Iris pigment epithelial cell (primary cell): ENCODE measurements around the gene SLC2A10.

Experiments used
- DNase-seq: peaks from one replicate; pipeline ENCODE4 v3.0.0-alpha.2; 2011; ENCODE audit warnings: low read depth

The SLC2A10 gene

DNA sequence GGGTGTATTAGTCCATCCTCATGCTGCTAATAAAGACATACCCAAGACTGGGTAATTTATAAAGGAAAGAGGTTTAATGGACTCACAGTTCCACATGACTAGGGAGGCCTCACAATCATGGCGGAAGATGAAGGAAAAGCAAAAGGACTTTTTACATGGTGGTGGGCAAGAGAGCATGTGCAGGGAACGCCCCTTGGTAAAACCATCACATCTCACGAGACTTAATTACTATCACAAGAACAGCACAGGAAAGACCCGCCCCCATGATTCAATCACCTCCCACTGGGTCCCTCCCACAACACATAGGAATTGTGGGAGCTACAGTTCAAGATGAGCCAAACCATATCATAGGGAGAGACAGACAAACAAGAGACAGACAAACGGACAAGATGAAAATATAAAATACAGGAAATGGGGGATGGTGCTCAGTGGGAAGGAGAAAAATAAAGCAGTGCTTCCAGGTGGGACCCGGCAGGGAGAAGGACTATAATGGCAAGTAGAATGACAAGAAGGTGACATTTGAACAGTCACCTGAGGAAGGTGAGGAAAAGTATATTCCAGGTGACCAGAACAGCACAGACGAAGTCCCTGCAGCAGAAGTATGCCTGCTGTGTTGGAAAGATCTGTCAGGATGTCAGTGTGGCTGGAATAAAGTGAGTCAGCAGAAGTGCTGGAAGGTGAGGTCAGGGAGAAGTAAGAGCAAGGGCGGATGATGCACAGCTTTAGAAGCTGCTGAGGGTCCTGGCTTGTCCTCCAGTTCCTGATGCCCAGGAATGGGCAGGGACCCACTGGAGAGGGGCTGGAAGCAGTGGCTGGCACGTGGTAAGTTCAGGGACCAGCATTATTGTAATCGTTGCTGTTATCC is 61.1 kb downstream of the SLC2A10 start:
- DNase-seq, result peak; percentile 58

DNA sequence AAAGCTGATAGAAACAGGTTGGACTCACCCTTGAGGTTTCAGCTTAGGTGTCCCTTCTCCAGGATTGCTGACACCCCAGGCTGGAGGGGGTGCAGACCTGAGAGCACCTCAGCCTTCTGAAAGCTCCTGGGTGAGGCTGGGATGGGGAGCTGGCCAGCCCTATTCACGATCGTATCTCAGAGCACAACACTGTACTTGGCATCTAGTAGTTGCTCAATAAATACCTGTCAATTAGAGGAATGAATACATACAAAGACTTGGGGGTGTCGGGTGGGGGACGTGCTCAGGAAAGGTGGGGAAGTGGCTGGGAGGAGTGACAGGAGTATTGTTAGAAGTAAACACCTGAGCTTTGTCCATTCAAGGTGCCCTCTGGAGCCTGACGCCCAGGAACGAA is 61.7 kb downstream of the SLC2A10 start:
- DNase-seq, result no peak

DNA sequence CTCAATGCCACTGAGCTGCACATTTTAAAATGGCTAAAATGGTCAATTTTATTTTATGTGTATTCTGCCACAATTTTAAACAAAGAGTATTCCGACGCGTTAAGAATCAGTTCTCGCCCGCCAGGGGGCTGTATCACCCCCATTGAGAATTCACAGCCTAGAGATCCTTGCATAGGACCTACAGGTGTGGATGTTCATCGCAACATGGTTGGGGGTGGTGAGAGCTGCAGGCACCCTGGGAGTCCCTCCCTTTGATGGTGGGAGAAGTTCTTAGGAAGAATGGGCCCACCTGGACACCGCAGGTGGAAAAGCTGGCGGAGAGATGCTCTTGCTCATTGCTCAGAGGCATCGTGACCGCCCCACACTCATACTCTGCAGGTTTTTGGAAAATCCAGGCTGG is 63.5 kb downstream of the SLC2A10 start:
- no peak for DNase-seq

DNA sequence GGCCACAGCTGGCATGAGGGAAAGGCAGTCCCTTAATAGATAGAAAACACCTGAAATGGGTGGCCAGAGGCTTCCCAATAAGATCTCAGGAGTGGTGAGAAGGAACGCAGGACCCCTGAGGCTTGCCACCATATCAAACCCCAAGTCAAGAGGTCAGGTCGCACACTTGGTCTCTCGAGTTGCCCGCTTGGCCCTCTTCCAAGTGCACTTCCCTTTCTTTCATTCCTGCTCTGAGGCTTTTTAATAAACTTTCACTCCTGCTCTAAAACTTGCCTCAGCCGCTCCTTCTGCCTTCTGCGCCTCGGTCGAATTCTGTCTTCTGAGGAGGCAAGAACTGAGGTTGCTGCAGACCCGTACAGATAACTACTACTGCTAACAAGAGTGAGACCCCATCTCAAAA is 64.2 kb downstream of the SLC2A10 start:
- DNase-seq, result no peak

DNA sequence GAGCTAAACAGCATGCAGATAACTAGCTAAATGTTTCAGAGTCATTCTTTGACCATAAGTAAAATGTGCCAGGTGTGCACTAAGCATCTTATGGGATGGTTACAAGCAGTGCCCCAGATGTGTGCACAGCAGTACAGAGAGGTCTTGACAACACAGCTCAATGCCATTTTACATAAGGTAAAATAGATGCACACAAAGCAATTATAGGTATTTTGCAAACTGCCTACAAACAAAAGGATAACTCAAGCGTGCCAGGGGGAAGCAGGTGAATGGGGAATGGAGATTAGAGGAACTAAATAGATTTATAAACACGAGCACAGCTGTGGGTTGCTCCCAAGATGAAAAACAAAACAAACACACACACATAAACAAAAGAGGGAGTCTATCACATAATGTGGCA is 64.8 kb downstream of the SLC2A10 start:
- no peak for DNase-seq

DNA sequence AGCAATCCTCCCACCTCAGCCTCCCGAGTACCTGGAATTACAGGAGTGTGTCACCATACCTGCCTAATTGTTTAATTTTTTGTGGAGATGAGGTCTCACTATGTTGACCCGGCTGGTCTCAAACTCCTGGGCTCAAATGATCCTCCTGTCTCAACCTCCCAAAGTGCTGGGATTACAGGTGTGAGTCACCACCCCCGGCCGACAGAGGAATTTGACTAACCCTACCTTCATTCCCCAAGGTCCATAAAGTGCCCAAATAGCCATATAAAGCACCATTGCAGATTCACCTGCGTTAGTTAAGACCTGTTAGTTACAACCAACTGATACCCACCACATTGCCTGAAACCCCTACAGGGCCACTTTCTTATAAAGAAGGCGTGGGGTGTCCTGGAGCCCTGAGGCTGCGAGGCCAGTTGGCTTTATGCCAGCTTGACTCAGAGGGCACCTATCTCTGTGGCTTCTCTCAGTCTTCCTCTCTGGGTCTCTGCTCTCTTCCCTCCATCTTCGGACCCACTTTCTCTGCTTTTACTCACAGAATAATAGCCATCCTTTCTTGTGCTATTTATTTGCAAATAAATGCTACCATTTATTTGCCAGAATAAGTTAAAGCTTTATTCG is 65.6 kb downstream of the SLC2A10 start:
- no peak for DNase-seq

DNA sequence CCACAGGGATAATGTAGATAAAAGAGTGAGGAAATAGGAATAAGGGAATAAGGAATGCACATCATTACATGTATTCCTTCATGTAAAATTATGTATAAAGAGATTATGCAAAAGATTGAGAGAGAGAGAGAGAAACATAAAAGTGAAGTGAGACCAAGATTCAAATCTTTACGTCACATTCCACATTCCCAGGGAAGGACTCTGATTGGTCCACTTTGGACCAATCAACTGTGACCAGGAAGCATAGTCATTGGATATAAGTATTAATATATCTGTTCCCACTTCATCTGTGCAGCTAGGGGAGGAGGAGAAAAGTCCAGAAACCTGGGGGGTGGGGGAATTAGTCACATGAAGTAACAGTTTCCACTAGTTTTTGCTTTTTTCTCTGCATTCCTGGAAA is 66.4 kb downstream of the SLC2A10 start:
- DNase-seq, result no peak

DNA sequence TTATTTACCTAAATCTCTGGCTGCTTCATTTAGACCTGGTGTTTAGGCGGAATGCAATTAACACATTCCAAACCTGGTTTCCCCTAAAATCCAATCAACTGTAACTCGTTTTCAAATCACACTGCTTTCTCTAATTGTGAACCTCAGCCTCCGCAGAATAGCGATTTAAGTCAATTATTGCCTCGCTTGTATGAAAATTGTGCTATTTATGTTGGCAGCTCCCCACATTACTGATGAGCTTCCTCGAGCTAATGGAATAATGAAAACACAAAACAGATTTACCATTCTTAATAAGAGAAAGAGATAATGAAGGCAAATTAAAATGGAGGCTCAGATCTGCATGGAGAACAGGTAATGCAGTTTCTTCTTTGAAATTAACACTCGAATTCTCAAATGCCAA is 67.9 kb downstream of the SLC2A10 start:
- no peak for DNase-seq

DNA sequence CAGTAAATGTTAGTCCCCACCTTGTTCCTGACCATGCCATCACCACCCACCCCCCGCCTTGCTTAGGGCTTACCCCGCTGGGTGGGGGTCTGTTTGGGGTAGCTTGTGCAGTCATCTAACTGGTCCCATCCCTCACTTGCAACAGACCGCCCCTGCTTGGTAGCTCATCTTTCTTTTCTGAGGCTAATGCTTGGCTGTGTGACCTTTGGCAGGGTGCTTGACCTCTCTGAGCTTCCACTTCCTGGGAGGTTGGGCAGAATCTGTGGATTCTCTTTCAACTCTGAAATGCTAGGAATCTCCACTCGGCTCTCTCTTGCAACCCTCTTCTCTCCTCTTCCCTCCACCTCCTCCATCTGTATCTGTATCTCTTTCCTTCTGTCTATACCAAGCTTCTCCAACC is 70.4 kb downstream of the SLC2A10 start:
- no peak for DNase-seq

DNA sequence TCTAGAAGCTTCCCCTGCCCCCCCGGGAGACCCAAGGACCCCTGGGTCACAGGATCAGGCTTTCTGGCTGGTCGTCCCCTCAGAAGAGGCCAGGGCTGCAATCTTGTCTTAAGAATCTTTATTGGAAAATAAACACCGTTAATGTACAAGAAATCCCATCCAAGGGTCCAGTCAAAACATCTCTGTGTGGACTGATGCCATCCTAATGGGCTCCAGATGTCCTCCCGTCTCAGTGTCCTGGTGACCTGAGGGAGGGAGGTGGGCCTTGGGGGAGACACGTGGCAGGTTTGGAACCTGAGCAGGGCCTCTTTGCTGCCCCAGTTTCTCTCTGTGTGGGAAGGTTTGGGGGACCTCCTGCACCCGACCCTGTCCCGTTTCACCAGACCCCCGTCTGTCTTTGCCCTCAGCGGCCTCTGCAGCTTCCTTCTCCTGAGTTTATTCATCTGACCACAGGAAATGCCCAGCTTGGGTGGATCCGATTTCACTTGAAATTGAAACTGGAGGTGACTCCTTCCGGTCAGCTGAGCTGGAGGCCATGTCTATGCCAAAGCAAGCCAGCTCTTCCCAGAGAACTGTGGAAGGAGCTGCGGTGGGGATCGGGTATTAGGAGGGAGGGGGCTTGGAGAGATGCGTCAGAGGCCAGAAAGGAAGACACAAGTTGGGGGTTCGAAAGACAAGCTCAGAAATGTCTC is 75.1 kb downstream of the SLC2A10 start:
- peak; percentile 79 for DNase-seq
